Retinal pigment epithelial cell (primary cell): ENCODE results near the gene SMOC2.

ENCODE experiments used
- DNase-seq: peaks from one replicate; pipeline ENCODE4 v3.0.0-alpha.2; 2010; ENCODE audit warnings: low read depth
- H3K4me3 ChIP-seq: 2 replicates; pipeline ENCODE4 v1.5.1; 2011; ENCODE audit warnings: mild to moderate bottlenecking, low read length, control low read depth, moderate library complexity
- TF ChIP-seq, protein P1 (sequence below): conservative IDR thresholded peaks from 2 replicates; pipeline ENCODE4 v1.5.1; 2011; ENCODE audit warnings: low read depth, low read length, control low read depth, inconsistent platforms

Gene SMOC2

DNA sequence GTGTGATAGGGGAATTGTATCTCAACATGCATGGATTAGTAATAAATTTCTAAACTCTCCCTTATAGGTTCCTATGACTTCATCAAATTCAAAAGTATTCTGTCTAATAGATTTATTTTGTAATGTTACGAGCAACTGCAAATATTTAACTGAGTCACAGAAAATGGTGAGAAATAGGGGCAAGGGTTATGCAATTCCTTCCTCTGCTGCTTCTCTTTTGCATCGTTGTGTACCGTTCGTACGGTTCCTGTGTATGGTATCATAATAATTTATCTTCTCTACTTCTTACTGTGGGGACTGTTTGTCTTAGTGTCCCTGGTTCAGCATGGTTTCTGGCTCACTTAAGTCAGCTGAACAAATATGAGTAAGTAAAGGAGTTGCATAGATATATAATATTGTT is 44.8 kb downstream of the SMOC2 start:
- DNase-seq: no peak
- TF ChIP-seq, protein P1, sequence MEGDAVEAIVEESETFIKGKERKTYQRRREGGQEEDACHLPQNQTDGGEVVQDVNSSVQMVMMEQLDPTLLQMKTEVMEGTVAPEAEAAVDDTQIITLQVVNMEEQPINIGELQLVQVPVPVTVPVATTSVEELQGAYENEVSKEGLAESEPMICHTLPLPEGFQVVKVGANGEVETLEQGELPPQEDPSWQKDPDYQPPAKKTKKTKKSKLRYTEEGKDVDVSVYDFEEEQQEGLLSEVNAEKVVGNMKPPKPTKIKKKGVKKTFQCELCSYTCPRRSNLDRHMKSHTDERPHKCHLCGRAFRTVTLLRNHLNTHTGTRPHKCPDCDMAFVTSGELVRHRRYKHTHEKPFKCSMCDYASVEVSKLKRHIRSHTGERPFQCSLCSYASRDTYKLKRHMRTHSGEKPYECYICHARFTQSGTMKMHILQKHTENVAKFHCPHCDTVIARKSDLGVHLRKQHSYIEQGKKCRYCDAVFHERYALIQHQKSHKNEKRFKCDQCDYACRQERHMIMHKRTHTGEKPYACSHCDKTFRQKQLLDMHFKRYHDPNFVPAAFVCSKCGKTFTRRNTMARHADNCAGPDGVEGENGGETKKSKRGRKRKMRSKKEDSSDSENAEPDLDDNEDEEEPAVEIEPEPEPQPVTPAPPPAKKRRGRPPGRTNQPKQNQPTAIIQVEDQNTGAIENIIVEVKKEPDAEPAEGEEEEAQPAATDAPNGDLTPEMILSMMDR: no peak
- no peak overlapping the region for H3K4me3 ChIP-seq

DNA sequence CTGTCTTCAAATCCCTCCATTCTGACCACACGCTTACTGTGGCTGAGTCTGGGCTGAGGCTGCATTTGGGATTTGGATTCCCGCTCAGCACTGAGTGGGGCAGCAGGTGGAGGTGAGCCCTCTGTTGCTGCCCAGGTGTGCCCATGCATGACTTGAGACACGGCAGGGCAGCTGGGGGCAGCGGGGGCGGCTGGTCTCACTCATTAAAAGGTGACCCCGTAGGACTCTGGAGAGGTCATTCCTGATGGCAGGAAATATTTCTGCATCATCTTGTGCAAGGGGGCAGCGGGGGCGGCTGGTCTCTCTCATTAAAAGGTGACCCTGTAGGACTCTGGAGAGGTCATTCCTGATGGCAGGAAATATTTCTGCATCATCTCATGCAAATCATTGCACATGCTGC is 49.8 kb downstream of the SMOC2 start:
- H3K4me3 ChIP-seq: no peak overlapping the region
- TF ChIP-seq, protein P1: no peak
- DNase-seq: no peak

DNA sequence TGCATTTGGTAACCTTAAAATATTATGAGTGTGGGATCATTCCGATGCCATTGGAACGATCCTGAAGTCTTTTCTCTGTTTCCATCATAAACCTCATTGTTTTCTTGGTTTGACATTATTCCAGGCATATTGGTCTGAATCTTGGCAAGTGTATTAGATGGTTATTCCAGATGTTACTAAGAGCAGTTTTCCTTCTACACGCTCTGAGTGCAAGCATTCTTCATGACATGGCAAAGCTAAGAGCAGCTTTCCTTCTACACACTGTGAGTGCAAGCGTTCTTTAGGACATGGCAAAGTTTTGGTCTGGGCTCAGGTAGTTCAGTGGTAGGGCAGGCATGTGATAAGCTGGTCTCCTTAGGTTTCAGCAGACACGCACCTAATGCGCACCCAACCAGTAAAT is 53.0 kb downstream of the SMOC2 start:
- TF ChIP-seq, protein P1: no peak

DNA sequence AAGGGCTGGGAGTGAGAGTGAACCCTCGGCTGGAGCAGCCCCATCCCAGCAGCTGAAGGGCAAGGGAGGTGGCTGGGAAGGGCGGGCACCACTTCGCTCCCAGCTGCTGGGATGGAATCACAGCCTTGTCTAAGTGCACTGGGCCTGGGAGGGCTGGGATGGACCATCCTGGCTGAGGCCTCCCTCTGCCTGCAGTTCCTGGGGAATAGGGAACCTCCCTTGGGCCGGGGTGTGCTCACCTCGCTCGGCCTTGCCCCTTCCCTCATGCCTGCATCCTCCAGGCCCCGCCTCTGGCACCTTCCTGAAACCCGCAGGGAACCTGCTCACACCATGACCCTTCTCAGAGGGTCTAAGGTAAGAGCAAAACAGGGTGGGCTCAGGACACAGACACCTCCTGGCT is 53.7 kb downstream of the SMOC2 start:
- no peak overlapping the region for H3K4me3 ChIP-seq
- TF ChIP-seq, protein P1: no peak
- DNase-seq: no peak

More for the DNA sequence above, 53.0 kb downstream of the SMOC2 start:
- DNase-seq: no peak
- no peak overlapping the region for H3K4me3 ChIP-seq

DNA sequence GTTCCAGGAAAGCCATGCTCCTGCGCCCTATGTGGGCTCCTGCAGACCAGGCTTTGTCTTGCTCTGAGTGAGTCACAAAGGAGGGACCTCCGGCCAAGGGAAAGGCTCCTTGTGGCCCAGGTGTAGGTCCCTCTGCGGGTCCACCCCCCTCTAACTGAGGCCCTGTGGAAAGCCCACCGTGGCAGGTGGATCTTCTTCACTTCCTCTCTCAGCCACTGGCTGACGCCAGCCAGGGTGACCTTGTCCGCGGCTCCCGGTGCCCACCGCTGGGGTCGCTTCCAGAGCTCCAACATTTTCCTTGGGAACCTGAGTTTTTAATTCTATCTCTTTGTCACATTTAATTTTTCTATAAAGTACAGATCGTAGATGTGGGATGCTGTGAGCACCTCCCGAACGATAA is 54.1 kb downstream of the SMOC2 start:
- no peak overlapping the region for H3K4me3 ChIP-seq
- no peak for DNase-seq
- TF ChIP-seq, protein P1: no peak

DNA sequence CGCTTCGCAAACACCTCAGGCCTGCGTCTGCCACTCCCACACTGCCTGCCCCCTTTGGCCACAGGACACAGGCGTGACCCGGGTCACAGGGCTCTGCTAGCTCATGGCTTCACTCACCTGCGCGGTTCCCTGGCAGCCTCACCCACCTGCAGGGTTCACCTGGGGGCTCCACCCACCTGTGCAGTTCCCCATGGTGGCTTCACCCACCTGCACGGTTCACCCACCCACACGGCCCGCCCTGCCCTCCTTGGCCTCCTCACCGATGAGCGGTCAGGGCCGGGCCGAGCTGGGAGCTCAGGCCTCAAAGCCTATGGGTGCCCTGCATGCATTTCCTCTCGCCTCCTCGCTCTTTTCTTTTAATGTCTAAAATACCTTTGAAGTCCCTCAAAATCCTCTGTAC is 54.7 kb downstream of the SMOC2 start:
- TF ChIP-seq, protein P1: no peak
- DNase-seq: no peak
- H3K4me3 ChIP-seq: no peak overlapping the region

DNA sequence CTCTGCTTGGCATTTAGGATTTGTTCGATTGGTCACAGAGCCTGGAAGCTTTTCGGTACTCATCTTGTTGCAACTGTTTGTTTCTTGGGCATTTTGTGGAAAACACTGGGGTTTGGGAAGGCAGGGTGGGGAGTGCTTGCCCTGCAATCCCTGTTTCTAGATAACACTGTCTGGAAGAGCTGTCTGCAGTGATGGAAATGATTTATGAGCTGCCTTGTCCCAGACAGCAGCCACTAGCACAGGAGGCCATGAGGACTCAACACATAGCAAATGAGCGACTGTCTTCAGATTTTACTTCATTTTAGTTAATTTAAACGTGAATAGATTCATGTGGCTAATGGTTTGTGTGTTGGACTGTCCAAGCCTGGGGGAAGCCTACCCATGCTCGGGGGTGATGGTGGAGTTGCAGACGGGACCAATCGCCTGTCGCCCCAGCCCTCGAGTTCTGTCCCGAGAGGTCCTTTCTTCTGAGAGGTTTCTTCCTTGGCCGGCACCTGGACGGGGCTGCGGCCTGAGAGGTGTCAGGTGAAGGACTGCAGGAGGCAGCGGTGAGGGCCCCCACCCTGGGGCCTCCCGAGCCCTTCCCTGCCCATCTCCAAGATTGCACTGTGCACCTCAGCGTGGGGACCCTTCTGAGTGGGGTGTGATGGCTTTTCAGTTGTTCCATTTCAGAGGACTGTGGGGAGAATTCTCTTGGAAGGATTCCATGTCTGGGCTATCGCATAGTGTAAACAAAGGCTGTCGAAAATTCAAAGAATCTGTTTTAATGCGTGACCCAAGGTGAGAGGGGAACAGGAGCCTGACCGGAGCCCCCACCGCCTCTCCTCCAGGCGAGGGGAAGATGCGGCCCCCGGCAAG is 55.4 kb downstream of the SMOC2 start:
- no peak overlapping the region for H3K4me3 ChIP-seq
- TF ChIP-seq, protein P1: no peak
- no peak for DNase-seq
